Spleen (tissue), 7 donors: ENCODE measurements around the gene FCAMR.

Experiments used
- POLR2A ChIP-seq, 3 donors: fragments of 450-650 bp; IDR thresholded peaks; one replicate each; pipeline ENCODE4 v1.5.1; 2017; ENCODE audit warnings: antibody characterized with exemption in 3 of 3, mild to moderate bottlenecking in 1 of 3
- TF ChIP-seq, protein P1 (sequence below), 11 experiments: fragments of 200-600 bp in 7 of 11; fragments of 450-650 bp in 4 of 11; sonication (generic) in 4 of 11; IDR thresholded peaks in 8 of 11; conservative IDR thresholded peaks in 3 of 11; 1 replicate in 7 of 11; 2 replicates in 4 of 11; pipeline versions ENCODE4 v1.4.0 to v1.8.0; 2016 to 2021; ENCODE audit warnings: antibody characterized with exemption in 11 of 11, inconsistent platforms in 4 of 11, mild to moderate bottlenecking in 1 of 11
- donor health status: DM: no; HTN: no; CAD: no; lungs with moderate emphysema.
- donor health status: DM: no; HTN: no; CAD: no.
- donor health status: DM: no; HTN: no; CAD: no.

DNA sequence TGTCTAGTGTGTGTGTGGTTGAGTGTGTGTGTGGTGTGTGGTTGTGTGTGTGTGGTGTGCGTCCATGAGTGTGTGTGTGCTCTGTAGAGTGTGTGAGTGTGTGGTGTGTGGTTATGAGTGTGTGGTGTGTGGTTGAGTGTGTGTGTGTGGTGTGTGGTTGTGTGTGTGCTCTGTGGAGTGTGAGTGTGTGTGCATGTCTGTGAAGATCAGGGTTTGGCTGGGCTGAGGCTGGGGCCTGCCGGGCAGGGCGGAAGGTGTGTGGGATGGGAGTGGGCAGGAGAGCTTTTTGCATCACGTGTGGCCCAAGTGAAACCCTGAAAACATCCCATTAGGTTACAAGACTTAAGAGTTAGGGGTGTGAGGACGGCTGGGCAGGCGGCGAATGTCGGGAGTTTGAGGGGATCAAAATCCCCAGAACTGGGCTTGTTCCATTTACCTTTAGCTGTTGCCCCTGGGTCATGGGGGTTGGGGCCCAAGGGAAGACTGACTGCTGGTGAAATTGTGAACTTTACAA is 45.6 kb downstream of the FCAMR start:
- TF ChIP-seq, protein P1, sequence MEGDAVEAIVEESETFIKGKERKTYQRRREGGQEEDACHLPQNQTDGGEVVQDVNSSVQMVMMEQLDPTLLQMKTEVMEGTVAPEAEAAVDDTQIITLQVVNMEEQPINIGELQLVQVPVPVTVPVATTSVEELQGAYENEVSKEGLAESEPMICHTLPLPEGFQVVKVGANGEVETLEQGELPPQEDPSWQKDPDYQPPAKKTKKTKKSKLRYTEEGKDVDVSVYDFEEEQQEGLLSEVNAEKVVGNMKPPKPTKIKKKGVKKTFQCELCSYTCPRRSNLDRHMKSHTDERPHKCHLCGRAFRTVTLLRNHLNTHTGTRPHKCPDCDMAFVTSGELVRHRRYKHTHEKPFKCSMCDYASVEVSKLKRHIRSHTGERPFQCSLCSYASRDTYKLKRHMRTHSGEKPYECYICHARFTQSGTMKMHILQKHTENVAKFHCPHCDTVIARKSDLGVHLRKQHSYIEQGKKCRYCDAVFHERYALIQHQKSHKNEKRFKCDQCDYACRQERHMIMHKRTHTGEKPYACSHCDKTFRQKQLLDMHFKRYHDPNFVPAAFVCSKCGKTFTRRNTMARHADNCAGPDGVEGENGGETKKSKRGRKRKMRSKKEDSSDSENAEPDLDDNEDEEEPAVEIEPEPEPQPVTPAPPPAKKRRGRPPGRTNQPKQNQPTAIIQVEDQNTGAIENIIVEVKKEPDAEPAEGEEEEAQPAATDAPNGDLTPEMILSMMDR (IDR thresholded peaks at IDR 0.05 in 8 of 11, conservative IDR thresholded peaks at IDR 0.05 in 3 of 11), result no peak
- no peak for TF ChIP-seq POLR2A (IDR thresholded peaks at IDR 0.05)
